GM19351 (cell line): ENCODE data around the gene LRATD1.

ENCODE experiments used
- ATAC-seq: cut with Tn5 transposase; IDR thresholded peaks from one replicate; pipeline ENCODE4 v1.9.1; 2021; ENCODE audit warnings: mild to moderate bottlenecking, moderate library complexity; ENCODE audit not compliant: unreplicated experiment

LRATD1 gene

GRCh38 chr2:14633461-14634181 lies 1.1 kb downstream of the LRATD1 start:
- no peak for ATAC-seq

- no peak for ATAC-seq
Observed at GRCh38 chr2:14634182-14634488, 1.6 kb downstream of the LRATD1 start.

- no peak for ATAC-seq
Observed at GRCh38 chr2:14634489-14635390, 2.2 kb downstream of the LRATD1 start.

GRCh38 chr2:14635391-14635871 lies 2.9 kb downstream of the LRATD1 start:
- no peak for ATAC-seq

- no peak for ATAC-seq
Observed at GRCh38 chr2:14638488-14638887, 6.0 kb downstream of the LRATD1 start.

GRCh38 chr2:14641116-14641515 lies 8.6 kb downstream of the LRATD1 start:
- no peak for ATAC-seq

GRCh38 chr2:14642499-14642898 lies 10.0 kb downstream of the LRATD1 start:
- ATAC-seq = no peak

GRCh38 chr2:14647714-14648113 lies 15.2 kb downstream of the LRATD1 start:
- no peak for ATAC-seq

- no peak for ATAC-seq
Observed at GRCh38 chr2:14650066-14650465, 17.5 kb downstream of the LRATD1 start.

GRCh38 chr2:14654835-14655282 lies 22.3 kb downstream of the LRATD1 start:
- ATAC-seq = peak; percentile 92

GRCh38 chr2:14656146-14656545 lies 23.6 kb downstream of the LRATD1 start:
- ATAC-seq = no peak

- no peak for ATAC-seq
Observed at GRCh38 chr2:14661163-14661562, 28.6 kb downstream of the LRATD1 start.

- no peak for ATAC-seq
Observed at GRCh38 chr2:14673351-14673875, 40.9 kb downstream of the LRATD1 start.

GRCh38 chr2:14675489-14675888 lies 43.0 kb downstream of the LRATD1 start:
- ATAC-seq = no peak

GRCh38 chr2:14676371-14676770 lies 43.9 kb downstream of the LRATD1 start:
- no peak for ATAC-seq

GRCh38 chr2:14677039-14677438 lies 44.5 kb downstream of the LRATD1 start:
- ATAC-seq = no peak

- ATAC-seq = no peak
Observed at GRCh38 chr2:14678761-14679160, 46.2 kb downstream of the LRATD1 start.

- no peak for ATAC-seq
Observed at GRCh38 chr2:14681608-14682007, 49.1 kb downstream of the LRATD1 start.
